HepG2 (cell line): ENCODE measurements around the gene EPS8. TPM values are rescaled to one million over a fixed set of nuclear protein-coding genes. Genes with fewer than 3 reads are reported as not detected.

Experiments
- ARHGAP35 ChIP-seq: sonication (generic); formaldehyde crosslinking; IDR thresholded peaks from 2 replicates; pipeline ENCODE4 v1.9.0; 2022; ENCODE audit warnings: mild to moderate bottlenecking, inconsistent platforms, moderate library complexity, missing genetic modification reagents, borderline replicate concordance
- ATAD3A ChIP-seq: sonication (generic); formaldehyde crosslinking; IDR thresholded peaks from 2 replicates; pipeline ENCODE4 v1.4.0; 2020; ENCODE audit warnings: missing genetic modification reagents
- CEBPG ChIP-seq: IDR thresholded peaks from 2 replicates; pipeline ENCODE4 v1.6.1; 2016
- GPBP1L1 ChIP-seq: sonication (generic); formaldehyde crosslinking; IDR thresholded peaks from 2 replicates; pipeline ENCODE4 v1.5.0; 2020; ENCODE audit warnings: mild to moderate bottlenecking, missing genetic modification reagents
- GPN1 ChIP-seq: sonication (generic); formaldehyde crosslinking; IDR thresholded peaks from 2 replicates; pipeline ENCODE4 v1.5.1; 2020; ENCODE audit warnings: missing genetic modification reagents, borderline replicate concordance
- HMG20A ChIP-seq: IDR thresholded peaks from 2 replicates; pipeline ENCODE4 v1.6.1; 2016; ENCODE audit warnings: borderline replicate concordance
- HNRNPH1 ChIP-seq: fragments of 200-400 bp; formaldehyde crosslinking; optimal IDR thresholded peaks from 2 replicates; pipeline ENCODE3; 2017; ENCODE audit warnings: mild to moderate bottlenecking, low read depth, low read length
- HNRNPL ChIP-seq: fragments of 200-400 bp; formaldehyde crosslinking; IDR thresholded peaks from 2 replicates; pipeline ENCODE4 v1.6.1; 2017; ENCODE audit warnings: mild to moderate bottlenecking, low read depth, low read length
- MIER2 ChIP-seq: IDR thresholded peaks from 2 replicates; pipeline ENCODE4 v1.6.1; 2016; ENCODE audit warnings: missing biosample characterization, missing genetic modification reagents
- NFE2 ChIP-seq: sonication (generic); formaldehyde crosslinking; IDR thresholded peaks from 2 replicates; pipeline ENCODE4 v1.4.0; 2020; ENCODE audit warnings: missing genetic modification reagents
- SIN3A ChIP-seq: IDR thresholded peaks from 2 replicates; pipeline ENCODE4 v1.6.1; 2011; ENCODE audit warnings: low read depth, mild to moderate bottlenecking, control low read depth, low read length, borderline replicate concordance
- SKI ChIP-seq: fragments of 450-650 bp; IDR thresholded peaks from one replicate; pipeline ENCODE4 v1.6.1; 2018; ENCODE audit warnings: mild to moderate bottlenecking; ENCODE audit not compliant: partially characterized antibody
- SNAI1 ChIP-seq: sonication (generic); formaldehyde crosslinking; IDR thresholded peaks from 2 replicates; pipeline ENCODE4 v1.5.0; 2020; ENCODE audit warnings: mild to moderate bottlenecking, missing genetic modification reagents, borderline replicate concordance
- SNAPC5 ChIP-seq: sonication (generic); formaldehyde crosslinking; IDR thresholded peaks from 2 replicates; pipeline ENCODE4 v1.8.1; 2023; ENCODE audit warnings: mild to moderate bottlenecking, missing genetic modification reagents, borderline replicate concordance
- TAF1 ChIP-seq: sonication (generic); formaldehyde crosslinking; IDR thresholded peaks from 2 replicates; pipeline ENCODE4 v1.4.0; 2020; ENCODE audit warnings: missing genetic modification reagents
- ZBTB21 ChIP-seq: sonication (generic); formaldehyde crosslinking; IDR thresholded peaks from 2 replicates; pipeline ENCODE4 v1.4.0; 2020; ENCODE audit warnings: missing genetic modification reagents
- ZNF382 ChIP-seq: sonication (generic); formaldehyde crosslinking; IDR thresholded peaks from 2 replicates; pipeline ENCODE4 v1.5.0; 2020; ENCODE audit warnings: missing genetic modification reagents, mild to moderate bottlenecking, borderline replicate concordance
- ZNF678 ChIP-seq: sonication (generic); formaldehyde crosslinking; IDR thresholded peaks from 2 replicates; pipeline ENCODE4 v1.4.0; 2020; ENCODE audit warnings: mild to moderate bottlenecking, missing genetic modification reagents
- polyA plus RNA-seq, 8 experiments: library from polyadenylated mRNA; depleted of rRNA in 3 of 8; stranded (reverse) in 7 of 8; unstranded in 1 of 8; fragments of >200 nt; fragmentation: Illumina TruSeq in 4 of 8; extraction: Trizol in 4 of 8; gene quantifications; 2 replicates each; pipeline versions ENCODE4 v1.2.1 to v1.2.3, GENCODE V29; 2011 to 2016; ENCODE audit warnings: low read depth in 4 of 8, missing spikeins in 1 of 8, mixed read lengths in 1 of 8; ENCODE audit not compliant: insufficient read depth in 1 of 8
- total RNA-seq, 5 experiments: library from RNA; depleted of rRNA; stranded (reverse); fragments of >200 nt; fragmentation: Illumina TruSeq; extraction: Trizol; gene quantifications; 2 replicates each; pipeline ENCODE4 v1.2.3, GENCODE V29; 2016; ENCODE audit warnings: low read depth in 1 of 5
- TF ChIP-seq, protein P1 (sequence below): sonication (generic); formaldehyde crosslinking; IDR thresholded peaks from 2 replicates; pipeline ENCODE4 v1.5.0; 2020; ENCODE audit warnings: missing genetic modification reagents
- TF ChIP-seq, protein P2 (sequence below): sonication (generic); formaldehyde crosslinking; IDR thresholded peaks from 2 replicates; pipeline ENCODE4 v1.8.1; 2023; ENCODE audit warnings: mild to moderate bottlenecking, moderate library complexity, missing genetic modification reagents
- TF ChIP-seq, protein P3 (sequence below): sonication (generic); formaldehyde crosslinking; IDR thresholded peaks from 2 replicates; pipeline ENCODE4 v1.5.0; 2020; ENCODE audit warnings: mild to moderate bottlenecking, missing genetic modification reagents
- TF ChIP-seq, protein P4 (sequence below): sonication (generic); formaldehyde crosslinking; IDR thresholded peaks from 2 replicates; pipeline ENCODE4 v1.4.0; 2020; ENCODE audit warnings: missing genetic modification reagents, borderline replicate concordance

The EPS8 gene
- total and polyA plus RNA-seq, 2 of the 13 experiments (the other 11 are each of a cell fraction or from before 2014, with no cell fraction given) = 37.1 to 43.4 TPM

- TF ChIP-seq CEBPG (peak; percentile 87), TAF1 (CRISPR knock-in tag) (peak; percentile 78), SKI (peak; percentile 75), NFE2 (CRISPR knock-in tag) (no peak), MIER2 (peak; percentile 2; the same call in 1 of the 2 replicates), SIN3A (no peak; the same call in 1 of the 2 replicates), ZBTB21 (CRISPR knock-in tag) (no peak), ZNF382 (CRISPR knock-in tag) (no peak), GPBP1L1 (no peak), SNAPC5 (CRISPR knock-in tag) (no peak; the same call in 1 of the 2 replicates), HNRNPH1 (peak; percentile 89), ATAD3A (CRISPR knock-in tag) (no peak), HNRNPL (peak; percentile 76; the same call in 1 of the 2 replicates), SNAI1 (CRISPR knock-in tag) (peak; percentile 72; the same call in 1 of the 2 replicates), HMG20A (CRISPR knock-in tag) (peak; percentile 22; the same call in 1 of the 2 replicates), ZNF678 (CRISPR knock-in tag) (no peak), ARHGAP35 (CRISPR knock-in tag) (no peak; the same call in 1 of the 2 replicates), GPN1 (CRISPR knock-in tag) (no peak)
- TF ChIP-seq, protein P1, sequence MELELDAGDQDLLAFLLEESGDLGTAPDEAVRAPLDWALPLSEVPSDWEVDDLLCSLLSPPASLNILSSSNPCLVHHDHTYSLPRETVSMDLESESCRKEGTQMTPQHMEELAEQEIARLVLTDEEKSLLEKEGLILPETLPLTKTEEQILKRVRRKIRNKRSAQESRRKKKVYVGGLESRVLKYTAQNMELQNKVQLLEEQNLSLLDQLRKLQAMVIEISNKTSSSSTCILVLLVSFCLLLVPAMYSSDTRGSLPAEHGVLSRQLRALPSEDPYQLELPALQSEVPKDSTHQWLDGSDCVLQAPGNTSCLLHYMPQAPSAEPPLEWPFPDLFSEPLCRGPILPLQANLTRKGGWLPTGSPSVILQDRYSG (CRISPR knock-in tag) = peak; percentile 50
- TF ChIP-seq, protein P2, sequence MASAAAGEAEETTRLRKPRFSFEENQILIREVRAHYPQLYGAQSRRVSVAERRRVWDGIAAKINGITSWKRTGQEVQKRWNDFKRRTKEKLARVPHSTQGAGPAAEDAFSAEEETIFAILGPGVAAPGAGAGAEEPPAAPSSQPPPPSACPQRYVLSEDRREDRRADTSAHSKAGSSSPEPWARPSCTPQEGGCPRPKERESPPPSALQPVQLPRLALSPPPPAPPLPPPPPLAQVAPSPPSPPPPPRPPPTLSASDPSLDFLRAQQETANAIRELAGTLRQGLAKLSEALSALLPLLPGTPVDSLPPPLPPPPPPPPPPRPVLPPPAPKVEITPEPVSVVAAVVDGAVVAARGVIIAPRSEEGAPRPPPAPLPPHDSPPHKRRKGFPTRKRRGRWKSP (CRISPR knock-in tag) = peak; percentile 80; the same call in 1 of the 2 replicates
- TF ChIP-seq, protein P3, sequence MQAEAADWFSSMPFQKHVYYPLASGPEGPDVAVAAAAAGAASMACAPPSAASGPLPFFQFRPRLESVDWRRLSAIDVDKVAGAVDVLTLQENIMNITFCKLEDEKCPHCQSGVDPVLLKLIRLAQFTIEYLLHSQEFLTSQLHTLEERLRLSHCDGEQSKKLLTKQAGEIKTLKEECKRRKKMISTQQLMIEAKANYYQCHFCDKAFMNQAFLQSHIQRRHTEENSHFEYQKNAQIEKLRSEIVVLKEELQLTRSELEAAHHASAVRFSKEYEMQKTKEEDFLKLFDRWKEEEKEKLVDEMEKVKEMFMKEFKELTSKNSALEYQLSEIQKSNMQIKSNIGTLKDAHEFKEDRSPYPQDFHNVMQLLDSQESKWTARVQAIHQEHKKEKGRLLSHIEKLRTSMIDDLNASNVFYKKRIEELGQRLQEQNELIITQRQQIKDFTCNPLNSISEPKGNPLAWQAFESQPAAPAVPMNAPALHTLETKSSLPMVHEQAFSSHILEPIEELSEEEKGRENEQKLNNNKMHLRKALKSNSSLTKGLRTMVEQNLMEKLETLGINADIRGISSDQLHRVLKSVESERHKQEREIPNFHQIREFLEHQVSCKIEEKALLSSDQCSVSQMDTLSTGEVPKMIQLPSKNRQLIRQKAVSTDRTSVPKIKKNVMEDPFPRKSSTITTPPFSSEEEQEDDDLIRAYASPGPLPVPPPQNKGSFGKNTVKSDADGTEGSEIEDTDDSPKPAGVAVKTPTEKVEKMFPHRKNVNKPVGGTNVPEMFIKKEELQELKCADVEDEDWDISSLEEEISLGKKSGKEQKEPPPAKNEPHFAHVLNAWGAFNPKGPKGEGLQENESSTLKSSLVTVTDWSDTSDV (CRISPR knock-in tag) = peak; percentile 71
- TF ChIP-seq, protein P4, sequence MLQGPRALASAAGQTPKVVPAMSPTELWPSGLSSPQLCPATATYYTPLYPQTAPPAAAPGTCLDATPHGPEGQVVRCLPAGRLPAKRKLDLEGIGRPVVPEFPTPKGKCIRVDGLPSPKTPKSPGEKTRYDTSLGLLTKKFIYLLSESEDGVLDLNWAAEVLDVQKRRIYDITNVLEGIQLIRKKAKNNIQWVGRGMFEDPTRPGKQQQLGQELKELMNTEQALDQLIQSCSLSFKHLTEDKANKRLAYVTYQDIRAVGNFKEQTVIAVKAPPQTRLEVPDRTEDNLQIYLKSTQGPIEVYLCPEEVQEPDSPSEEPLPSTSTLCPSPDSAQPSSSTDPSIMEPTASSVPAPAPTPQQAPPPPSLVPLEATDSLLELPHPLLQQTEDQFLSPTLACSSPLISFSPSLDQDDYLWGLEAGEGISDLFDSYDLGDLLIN = peak; percentile 73; the same call in 1 of the 2 replicates
These were observed at the start of gene EPS8 (continued) for GRCh38 chr12:15789220-15790171.
